Dermis microvascular lymphatic vessel endothelial cell (primary cell): ENCODE results near the gene STXBP5L. TPM values are rescaled to one million over a fixed set of nuclear protein-coding genes. Genes with fewer than 3 reads are reported as not detected.
A peak's percentile ranks its signal among the peaks of the same experiment; 100 is the strongest.
"Not testable (repeated sequence)": the region's sequence is repeated elsewhere in the genome, so short reads cannot be mapped to it uniquely, and the experiment has no call there.

Experiments
- DNase-seq, 2 donors: peaks; one replicate each; pipeline versions ENCODE4 v3.0.0 to v3.0.0-alpha.2; 2010; ENCODE audit warnings: low read depth in 2 of 2
- total RNA-seq: library from RNA; depleted of rRNA; stranded (reverse); fragments of >200 nt; gene quantifications from 2 replicates; pipeline ENCODE4 v1.2.1, GENCODE V29; 2014

The STXBP5L gene
- total RNA-seq, 1 donor from 2014 or later: not detected

GRCh38 chr3:121430664-121431215 lies 522.7 kb downstream of the STXBP5L start:
- DNase-seq: no peak

- DNase-seq: peak; percentile 59 to 64
These were observed 523.9 kb downstream of the STXBP5L start for GRCh38 chr3:121431726-121432517.

DNA sequence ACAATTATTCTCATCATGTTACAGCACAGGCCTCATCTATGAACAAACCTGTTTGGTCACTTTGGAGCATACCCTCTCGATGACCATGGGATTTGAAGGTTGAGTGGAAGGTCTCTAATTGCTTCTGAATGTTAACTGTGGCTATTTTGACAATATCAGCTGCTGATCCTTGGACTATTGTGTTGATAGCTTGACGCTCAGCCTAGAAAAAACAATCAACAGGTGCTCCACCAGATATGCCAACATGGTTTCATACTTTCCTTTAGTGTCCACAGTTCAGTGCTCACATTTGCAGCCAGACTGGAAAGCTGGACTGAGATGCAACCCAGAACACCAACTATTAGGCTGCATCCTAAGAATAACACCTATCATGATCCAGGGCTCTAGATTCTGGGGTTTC lies 528.1 kb downstream of the STXBP5L start:
- no peak for DNase-seq

DNA sequence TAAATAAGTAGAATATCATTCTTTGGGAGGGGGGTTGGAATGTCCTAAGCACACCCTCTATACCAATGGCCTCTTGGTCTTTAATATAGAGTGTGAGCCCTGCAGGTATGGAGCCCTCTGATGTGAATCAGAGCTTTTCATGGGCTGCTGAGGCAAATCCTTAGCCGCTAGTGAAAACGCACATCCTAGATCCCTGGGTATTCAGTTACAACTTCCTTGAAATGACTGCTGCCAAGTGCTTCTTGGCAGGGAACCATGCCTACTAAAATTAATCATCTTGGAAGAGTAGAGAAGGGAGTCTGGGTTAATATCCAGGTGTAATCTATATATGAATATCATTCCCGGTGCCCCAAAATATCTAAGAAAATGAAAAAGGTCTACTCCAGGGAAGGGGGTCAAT lies 528.6 kb downstream of the STXBP5L start:
- DNase-seq: no peak

DNA sequence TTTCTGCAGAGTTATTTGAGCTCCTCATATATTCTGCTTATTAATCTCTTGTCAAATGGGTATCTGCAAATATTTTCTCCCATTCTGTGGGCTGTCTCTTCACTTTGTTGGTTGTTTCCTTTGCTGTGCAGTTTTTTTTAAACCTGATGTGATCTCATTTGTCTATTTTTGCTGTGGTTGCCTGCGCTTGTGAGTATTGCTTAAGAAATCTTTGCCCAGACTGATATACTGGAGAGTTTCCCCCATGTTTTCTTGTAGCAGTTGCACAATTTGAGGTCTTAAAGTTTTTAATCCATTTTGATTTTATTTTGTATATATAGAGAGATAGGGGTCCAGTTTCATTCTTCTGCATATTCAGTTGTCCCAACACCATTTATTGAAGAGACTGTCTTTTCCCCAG lies 535.5 kb downstream of the STXBP5L start:
- DNase-seq: no peak

GRCh38 chr3:121451752-121452151 lies 543.7 kb downstream of the STXBP5L start:
- DNase-seq: not testable (repeated sequence)

GRCh38 chr3:121462565-121462964 lies 554.6 kb downstream of the STXBP5L start:
- no peak for DNase-seq

- no peak for DNase-seq
These were observed 555.7 kb downstream of the STXBP5L start for GRCh38 chr3:121463745-121464144.

DNA sequence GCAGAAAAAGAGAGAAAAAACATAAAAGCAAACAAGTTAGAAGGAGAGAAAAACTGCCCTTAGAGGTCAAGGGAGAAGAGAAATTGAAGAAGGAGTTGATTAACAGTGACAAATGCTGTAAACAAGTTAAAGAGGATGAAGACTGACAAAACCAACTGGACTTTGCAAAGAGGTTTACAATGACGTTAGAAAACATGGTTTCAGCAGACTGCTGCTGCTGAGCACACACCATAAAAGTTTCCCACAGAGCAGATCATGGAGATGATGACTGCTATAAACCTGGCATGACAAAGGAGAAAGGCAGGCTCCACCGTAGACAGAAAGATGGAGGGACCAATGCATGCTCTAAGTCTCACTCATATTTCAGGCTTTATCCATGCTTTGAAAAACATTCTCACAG lies 559.1 kb downstream of the STXBP5L start:
- DNase-seq: no peak

DNA sequence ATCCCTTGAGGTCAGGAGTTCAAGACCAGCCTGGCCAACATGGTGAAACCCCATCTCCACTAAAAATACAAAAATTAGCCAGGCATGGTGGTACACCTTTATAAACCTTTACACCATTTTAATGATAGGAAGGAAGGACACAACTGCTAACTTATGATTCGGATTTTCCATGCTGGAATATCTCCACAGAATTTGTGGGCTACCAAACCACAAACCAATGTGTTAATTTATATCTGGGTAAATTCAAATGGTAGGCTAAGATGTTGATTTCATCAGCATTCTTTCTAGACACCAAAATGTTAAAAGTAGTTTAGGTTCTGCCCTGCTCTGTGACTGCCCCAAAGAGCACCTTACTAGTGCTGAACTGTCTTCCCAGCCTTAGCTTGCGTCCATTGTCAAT lies 565.0 kb downstream of the STXBP5L start:
- DNase-seq: no peak

Other genes with a start within 250 kb of the STXBP5L start
- gene HGD, start 226.0 kb upstream of the STXBP5L start, total RNA-seq: 0.26 TPM in 1 of 2 replicates, not detected in the other
- 7.3 and 7.7 TPM in 2 replicates for gene RABL3, start 165.7 kb upstream of the STXBP5L start, total RNA-seq
- gene GTF2E1, start 165.5 kb upstream of the STXBP5L start, total RNA-seq: 23.4 and 24.6 TPM in 2 replicates